Choroid plexus epithelial cell (primary cell): ENCODE results near the gene SCO2.

Experiments used
- DNase-seq: peaks from one replicate; pipeline ENCODE4 v3.0.0-alpha.2; 2010; ENCODE audit warnings: low read depth
- H3K4me3 ChIP-seq: 2 replicates; pipeline ENCODE4 v1.5.1; 2011; ENCODE audit warnings: low read depth, mild to moderate bottlenecking, control low read depth, low read length, moderate library complexity
- CTCF ChIP-seq: conservative IDR thresholded peaks from 2 replicates; pipeline ENCODE4 v1.5.1; 2011; ENCODE audit warnings: low read depth, mild to moderate bottlenecking, control low read depth, inconsistent platforms, low read length, moderate library complexity

The SCO2 gene

GRCh38 chr22:50525104-50525857, at the start of gene SCO2:
SCO2 (minus strand) TSS chr22:50525598; CDS start chr22:50524411, 1,187 bp downstream.
- peak; percentile 98 for DNase-seq
- H3K4me3 ChIP-seq: peak within 1 kb of the TSS; percentile 84
- TF ChIP-seq CTCF: peak; percentile 53

- no peak for DNase-seq
- no peak for TF ChIP-seq CTCF
- H3K4me3 ChIP-seq: no peak overlapping the region
These were observed 49.0 kb upstream of the SCO2 start for GRCh38 chr22:50574383-50574755.

DNA sequence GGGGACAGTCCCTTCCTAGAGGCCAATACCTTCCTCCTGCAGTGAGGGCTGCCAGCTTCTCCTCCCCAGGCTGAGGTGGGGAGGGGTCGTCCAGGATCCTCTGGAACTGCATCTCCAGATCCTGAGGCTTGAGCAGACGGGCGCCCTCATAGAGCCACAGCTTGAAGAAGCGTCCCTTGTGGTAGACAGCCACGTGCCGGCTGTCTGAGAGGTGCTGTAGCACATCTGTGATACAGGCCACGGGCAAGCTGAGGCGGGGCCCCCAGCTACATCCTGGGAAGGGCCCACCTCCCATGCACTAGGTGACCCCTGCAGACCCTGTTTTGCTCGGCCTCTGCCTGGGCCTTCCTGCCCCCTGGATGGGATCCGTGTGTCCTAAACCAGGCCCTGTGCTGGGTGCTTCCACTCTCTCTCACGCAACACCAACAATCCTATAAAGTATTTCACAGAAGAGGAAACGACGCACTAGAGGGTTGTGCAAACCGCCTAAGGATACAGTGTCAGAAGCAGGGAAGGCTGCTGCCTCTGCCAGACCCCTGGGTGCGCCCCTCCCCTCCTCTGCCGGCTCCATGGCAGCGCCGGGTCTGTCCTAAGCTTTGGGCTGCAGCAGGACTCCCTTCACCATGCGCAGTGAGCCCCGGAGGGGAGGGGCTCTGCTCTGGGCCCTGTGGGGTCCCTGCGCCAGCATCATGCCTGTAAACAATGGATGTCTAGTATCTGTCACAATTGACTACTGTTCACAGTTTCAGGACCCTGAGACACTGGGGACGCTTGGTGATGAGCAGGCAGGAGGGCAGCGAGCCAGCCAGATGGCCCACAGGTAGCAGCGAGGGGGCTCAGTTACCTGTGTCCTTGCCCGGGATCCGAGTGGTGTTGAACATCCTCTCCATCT, 48.3 kb upstream of the SCO2 start:
- H3K4me3 ChIP-seq: no peak overlapping the region
- no peak for TF ChIP-seq CTCF
- DNase-seq: no peak

GRCh38 chr22:50572965-50573364, 47.6 kb upstream of the SCO2 start:
- no peak for TF ChIP-seq CTCF
- DNase-seq: no peak
- no peak overlapping the region for H3K4me3 ChIP-seq

- no peak overlapping the region for H3K4me3 ChIP-seq
- DNase-seq: no peak
- TF ChIP-seq CTCF: no peak
These were observed 46.1 kb upstream of the SCO2 start for GRCh38 chr22:50571264-50572175.

GRCh38 chr22:50570861-50571260, 45.5 kb upstream of the SCO2 start:
- no peak for TF ChIP-seq CTCF
- DNase-seq: no peak
- H3K4me3 ChIP-seq: no peak overlapping the region
